GM12873 (cell line): ENCODE data around the gene PLEKHA7.
A peak's percentile ranks its signal among the peaks of the same experiment; 100 is the strongest.

Experiments
- CTCF ChIP-seq: IDR thresholded peaks from 2 replicates; pipeline ENCODE4 v1.5.1; 2012; ENCODE audit warnings: low read depth, mild to moderate bottlenecking, moderate library complexity, low read length, control low read depth; ENCODE audit not compliant: insufficient read depth; ENCODE audit errors: missing control alignments

PLEKHA7 gene

DNA sequence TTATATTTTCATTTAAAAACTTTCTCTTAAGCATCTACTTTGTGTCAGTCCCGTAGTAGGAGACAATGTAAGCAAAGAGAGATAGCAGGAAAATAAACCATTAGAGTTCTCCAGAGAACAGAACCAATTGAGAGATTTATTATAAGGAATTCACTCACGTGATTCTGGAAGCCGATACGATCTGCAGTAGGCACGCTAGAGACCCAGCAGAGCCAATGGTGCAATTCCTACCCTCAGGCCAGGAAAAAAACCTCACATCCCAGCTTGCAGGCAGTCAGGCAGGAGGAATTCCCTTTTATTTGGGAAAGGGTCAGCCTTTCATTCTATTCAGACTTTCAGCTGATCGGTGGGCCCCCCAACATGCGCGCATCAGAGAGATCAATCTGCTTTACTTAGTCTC is 7.3 kb upstream of the PLEKHA7 start:
- TF ChIP-seq CTCF: no peak

DNA sequence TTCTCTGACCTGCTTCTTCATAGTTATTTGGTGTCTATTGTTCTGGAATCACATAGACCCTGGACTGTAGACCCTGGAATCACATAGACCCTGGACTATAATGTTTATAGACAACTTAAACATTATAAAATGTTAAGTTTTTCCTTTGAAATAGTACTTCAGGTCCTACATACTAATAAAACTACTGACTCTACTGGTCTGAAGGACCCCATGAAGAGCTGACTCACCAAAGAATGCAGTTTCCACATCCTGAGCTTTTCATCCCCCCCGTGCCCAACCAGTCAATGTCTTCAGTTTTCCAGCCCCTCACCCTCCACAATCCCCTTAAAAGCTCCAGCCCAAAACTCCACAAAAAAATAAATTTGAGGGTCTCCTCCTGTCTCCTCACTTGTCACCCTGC is 6.6 kb upstream of the PLEKHA7 start:
- no peak for TF ChIP-seq CTCF

DNA sequence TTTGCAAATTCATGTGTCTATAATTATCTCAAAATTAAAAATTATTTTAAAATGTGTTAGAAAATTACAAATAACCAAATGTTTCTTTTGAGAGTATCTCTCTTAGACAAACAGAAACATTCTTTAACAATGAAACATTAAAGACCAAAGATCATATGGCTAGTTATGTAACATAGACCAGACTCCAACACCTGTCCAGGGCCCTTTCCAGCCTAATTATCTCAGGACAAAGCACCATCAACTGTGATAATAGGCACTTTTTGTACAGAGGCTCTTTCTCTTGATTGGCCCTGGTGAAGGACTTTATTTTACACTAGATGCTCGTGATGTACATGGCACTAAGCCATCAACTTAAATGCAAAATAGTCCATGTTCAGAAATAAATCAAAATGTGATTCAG is 5.0 kb upstream of the PLEKHA7 start:
- no peak for TF ChIP-seq CTCF

- TF ChIP-seq CTCF: no peak
Measured at GRCh38 chr11:17015627-17016126, 1.5 kb upstream of the PLEKHA7 start.

DNA sequence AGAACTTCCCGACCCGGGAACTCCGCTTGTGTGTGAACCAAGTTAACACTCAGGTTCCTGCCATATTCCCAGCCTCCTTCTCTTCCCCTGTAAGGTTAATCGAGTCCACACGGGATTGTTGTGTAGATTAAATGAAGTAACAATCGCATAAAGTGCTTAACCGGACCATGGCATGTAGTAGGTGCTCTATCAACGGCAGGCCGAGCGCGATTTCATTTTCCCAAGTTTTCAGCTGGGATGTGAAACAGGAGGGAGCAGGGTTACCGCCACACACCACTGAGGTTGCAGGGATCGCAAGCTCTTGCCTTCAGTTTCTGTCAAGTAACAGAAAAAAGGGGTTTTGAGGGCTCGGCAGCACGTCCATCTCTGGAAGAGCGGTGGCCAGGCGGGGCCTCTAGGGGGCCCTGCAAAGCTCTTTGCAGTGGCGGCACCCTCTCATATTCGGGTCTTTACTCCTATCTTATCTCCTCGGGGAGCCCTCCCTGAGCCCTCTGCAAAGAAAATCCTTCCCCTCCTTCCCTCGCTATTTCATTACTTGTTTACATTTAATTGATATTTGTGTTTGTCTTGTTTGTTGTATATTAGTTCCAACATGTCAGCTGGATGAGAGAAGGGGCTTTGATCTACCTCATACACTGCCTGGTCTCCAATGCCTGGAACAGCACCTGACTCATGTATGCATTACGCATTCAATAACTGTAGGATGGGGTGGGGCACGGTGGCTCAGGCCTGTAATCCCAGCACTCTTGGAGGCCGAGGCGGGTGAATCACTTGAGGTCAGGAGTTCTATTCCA is 816 bp upstream of the PLEKHA7 start:
- peak; percentile 53 for TF ChIP-seq CTCF

DNA sequence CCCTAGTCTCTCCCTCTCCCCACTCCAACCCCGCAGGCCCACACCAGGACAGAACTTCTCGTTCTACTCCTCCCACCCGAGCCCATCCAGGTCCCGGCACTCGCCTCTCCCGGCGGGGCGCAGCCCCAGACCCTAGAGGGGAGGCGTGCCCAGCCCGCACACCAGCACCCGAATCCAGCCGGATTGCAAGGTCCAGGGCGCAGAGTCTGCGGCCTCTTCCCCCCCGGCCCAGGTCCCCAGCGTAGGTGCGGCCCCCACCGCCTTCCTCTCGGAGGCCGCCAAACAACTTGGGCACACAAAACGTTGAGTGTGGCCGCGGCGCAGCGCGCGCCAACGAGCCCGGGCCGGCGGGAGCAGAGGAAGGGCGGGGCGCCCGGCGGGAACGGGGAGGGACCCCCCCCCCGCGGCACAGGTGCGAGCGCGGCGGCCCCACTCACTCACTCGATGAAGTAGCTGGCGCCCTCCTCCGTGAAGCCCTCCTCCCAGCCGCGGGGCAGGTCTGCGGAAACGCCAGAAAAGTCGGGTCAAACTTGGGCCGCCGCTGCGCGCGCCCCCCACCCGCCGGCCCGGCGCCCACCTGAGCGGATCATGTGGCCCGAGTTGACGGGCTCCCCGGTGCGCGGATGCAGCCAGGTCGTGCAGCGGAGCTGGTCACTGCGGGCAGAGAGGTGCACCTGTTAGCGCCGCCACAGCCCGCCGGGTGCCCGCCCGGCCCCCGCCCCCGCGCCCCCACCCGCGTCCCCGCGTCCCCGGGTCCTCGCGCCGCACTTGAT is 480 bp downstream of the PLEKHA7 start:
- no peak for TF ChIP-seq CTCF
